ENCODE results near the gene GTPBP1.

GTPBP1 gene

GRCh38 chr22:38727530-38728451, 22.0 kb downstream of the GTPBP1 start:
- no peak for DNase-seq

GRCh38 chr22:38728871-38729796, 23.4 kb downstream of the GTPBP1 start:
- DNase-seq = no peak

DNA sequence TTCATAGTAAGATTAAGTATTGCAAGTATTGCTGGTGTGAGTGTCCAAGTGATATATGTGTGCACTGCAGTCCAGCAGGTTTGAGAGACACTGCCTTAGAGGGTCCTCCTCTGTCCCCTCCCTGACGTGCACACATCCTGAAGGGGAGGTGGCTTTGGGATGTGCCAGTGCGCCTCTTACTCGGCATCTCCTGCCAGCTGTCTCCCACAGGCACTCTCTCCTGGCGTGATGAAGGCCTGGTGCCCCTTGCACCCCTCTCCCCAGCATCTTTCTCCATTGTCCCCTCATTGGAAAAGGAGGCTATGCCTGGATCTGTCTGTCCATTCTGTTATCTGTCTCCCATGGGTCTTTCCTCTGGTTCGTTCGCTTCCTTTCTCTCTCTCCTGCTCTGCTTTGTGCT, 24.2 kb downstream of the GTPBP1 start:
- no peak for DNase-seq

GRCh38 chr22:38730411-38730871, 24.7 kb downstream of the GTPBP1 start:
- DNase-seq = no peak

- no peak for DNase-seq
Measured at GRCh38 chr22:38731703-38732161, 26.0 kb downstream of the GTPBP1 start.

DNA sequence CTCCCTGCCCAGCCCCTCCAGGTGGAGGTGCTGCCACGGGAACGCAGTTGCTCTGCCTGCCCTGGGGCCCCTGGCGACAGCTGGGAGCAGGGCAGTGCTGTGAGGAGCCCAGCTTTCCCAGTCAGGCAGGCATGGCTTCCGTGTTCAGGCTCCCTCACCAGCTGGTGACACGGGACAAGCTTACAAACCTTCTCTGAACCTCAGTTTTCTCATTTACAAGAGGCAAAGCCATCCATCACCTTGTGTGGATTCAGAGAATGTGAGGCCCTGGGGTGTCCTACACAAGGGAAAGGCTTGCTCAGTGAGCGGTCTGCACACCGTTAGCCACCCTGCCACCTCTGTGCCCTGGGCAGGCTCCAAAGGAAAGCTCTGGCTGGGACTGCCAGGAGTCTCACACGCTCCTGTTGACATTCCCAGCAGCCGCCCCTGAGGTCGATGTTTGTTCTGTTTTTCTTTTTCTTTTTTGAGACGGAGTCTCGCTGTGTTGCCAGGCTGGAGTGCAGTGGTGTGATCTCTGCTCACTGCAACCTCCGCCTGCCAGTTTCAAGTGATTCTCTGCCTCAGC, 26.6 kb downstream of the GTPBP1 start:
- DNase-seq = no peak

- DNase-seq = peak; percentile 37
Measured at GRCh38 chr22:38733329-38733723, 27.6 kb downstream of the GTPBP1 start.

DNA sequence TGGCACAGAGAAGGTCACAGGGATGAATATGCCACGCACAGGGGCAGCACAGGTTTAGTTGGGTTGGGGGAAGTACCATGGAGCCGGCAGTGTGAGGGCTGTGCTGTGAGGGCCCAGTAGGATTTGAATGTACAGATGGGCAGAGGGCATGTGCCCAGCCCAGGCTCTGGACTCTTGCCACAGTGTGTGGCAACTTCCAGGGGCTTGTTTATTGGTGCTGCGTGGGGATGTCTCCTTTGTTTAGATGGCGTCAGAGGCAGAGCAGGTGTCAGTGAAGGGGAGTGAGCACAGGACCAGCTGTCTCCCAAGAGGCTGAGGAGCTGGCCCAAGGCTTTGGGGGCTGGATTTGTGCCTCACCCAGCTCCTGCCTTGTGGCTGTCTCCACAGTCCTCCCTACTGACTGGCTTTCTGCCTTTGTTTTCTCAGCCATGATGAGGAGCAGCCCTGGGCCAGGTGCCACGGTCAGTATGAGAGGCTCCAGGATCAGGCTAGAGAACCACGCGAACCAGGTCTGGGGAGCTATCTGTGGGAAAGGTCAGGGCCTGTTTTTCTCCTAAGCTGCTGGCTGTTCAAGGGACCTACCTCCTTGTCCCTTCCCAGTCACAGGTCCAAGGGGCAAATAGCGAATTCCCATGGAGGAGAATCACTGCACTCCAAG, 28.1 kb downstream of the GTPBP1 start:
- DNase-seq = no peak

GRCh38 chr22:38734421-38735100, 28.8 kb downstream of the GTPBP1 start:
- no peak for DNase-seq

- DNase-seq = no peak
Measured at GRCh38 chr22:38735126-38735464, 29.4 kb downstream of the GTPBP1 start.

- DNase-seq = no peak
Measured at GRCh38 chr22:38735465-38736256, 29.9 kb downstream of the GTPBP1 start.

DNA sequence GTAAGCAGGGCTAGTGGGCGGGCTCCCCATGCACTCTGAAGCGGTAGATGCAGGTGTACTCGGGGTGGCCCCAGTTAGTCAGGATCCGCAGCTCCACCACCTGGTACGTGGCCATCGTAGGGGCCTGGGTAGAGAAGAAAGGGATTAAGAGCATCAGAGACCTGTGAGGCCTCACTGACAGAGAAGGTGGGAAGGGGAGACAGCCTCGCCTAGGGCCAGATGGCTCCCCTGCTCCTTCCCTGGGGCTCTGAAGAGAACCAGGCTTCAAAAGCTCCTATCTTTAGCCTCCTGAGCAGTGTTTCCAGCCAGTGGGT, 30.5 kb downstream of the GTPBP1 start:
- DNase-seq = no peak

DNA sequence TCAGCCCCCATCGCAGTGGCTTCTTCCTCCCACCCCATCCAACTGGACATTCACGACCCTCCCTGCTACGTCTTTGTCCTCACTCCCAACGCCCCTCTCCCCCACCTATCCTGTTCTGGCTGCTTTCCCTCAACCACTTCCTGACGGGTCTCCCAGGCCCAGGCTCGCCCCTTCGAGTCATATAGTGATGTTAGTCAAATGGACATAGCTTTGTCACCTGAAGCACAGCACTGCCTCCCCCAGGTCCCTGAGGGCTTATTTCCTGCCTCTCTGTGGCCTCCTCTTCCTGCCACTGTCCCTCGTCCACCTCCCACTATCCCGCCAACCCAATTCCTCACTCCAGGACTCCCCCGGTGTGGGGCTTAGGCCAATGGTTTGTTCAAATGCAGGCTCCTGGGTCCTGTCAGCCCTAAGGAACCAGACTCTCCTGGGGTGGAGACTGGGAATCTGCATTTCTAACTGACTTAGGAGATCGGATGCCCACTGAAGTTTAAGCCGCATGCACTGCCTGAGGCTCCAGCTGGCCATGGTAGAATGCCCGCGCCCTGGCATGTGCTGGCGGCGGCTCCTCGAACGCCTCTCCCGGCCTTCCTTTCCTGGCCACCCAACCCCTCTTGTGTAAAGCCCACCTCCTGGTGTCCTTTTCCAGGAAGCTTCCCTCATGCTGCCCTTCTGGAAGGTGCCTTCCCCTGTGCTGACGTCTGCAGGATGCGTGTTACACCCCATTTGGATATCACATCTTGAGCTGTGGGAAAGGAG, 31.7 kb downstream of the GTPBP1 start:
- DNase-seq = no peak

GRCh38 chr22:38738475-38739070, 32.8 kb downstream of the GTPBP1 start:
- no peak for DNase-seq

GRCh38 chr22:38739300-38740055, 33.7 kb downstream of the GTPBP1 start:
- no peak for DNase-seq

DNA sequence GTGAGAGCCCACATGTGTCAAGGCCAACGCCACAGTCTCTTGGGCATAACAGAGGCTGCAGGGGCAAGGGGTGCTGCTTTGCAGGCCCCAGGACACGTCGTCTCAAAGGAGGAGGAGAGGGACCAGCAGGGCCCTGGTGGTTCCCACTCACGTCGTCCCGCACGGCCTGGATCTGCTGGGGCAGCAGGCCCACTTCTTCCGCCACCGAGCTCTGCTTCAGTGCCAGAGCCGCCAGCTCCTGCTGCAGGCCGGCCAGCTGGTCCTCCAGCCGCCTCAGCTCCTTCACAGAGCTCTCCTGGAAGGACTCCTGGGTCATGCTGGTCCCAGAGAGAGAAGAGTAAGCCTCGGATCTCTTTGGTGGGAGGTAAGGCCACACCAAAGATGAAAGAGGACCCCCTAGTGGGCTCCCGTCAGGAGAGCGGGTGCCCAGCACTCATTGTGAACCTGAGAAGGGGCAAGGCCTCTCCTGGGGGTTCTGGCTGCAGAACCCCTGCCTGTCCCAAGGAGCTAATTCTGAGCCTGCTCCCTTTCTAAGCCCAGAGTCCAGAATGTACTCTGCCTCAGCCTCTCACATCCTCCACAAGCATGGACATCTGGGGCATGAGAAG, 34.5 kb downstream of the GTPBP1 start:
- DNase-seq = no peak

GRCh38 chr22:38740754-38741153, 35.0 kb downstream of the GTPBP1 start:
- no peak for DNase-seq

DNA sequence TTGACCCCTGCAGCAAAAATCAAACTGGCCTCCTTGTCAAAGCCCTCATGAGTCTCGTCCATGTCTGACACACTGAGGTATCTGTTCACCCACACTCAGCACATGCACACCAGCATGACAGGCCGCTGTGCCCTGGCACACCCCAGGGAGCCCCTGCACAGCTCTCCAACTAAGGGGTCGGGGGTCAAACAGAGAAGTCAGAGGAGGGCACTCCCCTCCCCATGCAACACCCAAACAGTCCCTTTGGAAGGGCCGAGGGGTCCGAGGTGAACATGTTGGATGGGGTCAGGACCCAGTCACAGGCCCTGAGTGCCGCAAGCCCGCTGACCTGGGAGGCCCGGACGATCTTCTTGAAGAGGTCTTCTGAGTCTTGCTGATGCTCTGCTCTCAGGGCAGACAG, 35.4 kb downstream of the GTPBP1 start:
- DNase-seq = no peak

GRCh38 chr22:38741576-38741975, 35.8 kb downstream of the GTPBP1 start:
- no peak for DNase-seq
